ENCODE data around the gene SPC24.
A peak's percentile ranks its signal among the peaks of the same experiment; 100 is the strongest.
"Not testable (repeated sequence)": the region's sequence is repeated elsewhere in the genome, so short reads cannot be mapped to it uniquely, and the experiment has no call there.

SPC24 gene

DNA sequence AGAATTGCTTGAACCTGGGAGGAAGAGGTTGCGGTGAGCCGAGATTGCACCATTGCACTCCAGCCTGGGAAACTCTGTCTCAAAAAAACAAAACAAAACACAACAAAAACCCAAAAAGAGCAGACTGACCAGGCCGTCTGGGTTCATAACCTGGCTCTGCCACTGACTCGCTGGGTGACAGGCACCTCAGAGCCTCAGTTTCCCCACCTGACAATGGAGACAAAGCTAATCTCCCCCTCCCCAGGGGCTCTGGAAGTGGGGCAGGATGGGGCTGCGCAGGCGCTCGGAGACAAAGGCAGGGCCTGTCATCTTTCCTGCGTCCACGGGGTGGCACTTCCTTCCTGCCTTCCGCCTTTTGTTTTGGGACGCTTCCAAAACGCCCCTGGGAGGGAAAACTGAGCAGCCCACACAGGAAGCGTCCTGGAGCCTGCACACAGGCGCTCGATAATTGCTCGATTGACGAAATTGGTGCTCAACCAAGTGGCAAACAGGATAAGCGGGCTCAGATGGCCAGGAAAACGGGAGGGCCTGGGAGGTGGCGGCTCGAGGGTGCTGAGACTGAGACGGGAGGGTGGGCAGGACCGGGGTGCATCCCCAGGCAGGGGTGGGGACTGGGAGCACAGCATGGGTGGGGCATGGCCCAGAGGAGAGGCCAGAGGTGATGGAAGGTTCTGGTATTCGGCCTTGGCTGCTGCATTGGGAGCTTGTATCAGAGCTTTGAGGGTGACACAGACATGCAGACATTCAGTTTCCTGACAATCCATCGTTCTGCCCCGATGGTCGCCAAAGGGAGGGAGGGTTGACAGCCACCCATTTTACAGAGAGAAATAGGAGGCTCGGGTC is 17.8 kb downstream of the SPC24 start:
- no peak for DNase-seq (ENCODE audit: low read depth)
- peak overlapping the region; percentile 29 for H3K4me3 ChIP-seq (ENCODE audit: low read depth, low read length)
- peak; percentile 76 for TF ChIP-seq CTCF (IDR thresholded peaks at IDR 0.05; ENCODE audit: control insufficient read depth, extremely low read depth, insufficient read depth)

GRCh38 chr19:11136400-11137101 is 19.0 kb downstream of the SPC24 start:
- no peak for DNase-seq (ENCODE audit: low read depth)
- TF ChIP-seq CTCF (IDR thresholded peaks at IDR 0.05; ENCODE audit: control insufficient read depth, extremely low read depth, insufficient read depth) = no peak
- H3K4me3 ChIP-seq (ENCODE audit: low read depth, low read length) = no peak overlapping the region

DNA sequence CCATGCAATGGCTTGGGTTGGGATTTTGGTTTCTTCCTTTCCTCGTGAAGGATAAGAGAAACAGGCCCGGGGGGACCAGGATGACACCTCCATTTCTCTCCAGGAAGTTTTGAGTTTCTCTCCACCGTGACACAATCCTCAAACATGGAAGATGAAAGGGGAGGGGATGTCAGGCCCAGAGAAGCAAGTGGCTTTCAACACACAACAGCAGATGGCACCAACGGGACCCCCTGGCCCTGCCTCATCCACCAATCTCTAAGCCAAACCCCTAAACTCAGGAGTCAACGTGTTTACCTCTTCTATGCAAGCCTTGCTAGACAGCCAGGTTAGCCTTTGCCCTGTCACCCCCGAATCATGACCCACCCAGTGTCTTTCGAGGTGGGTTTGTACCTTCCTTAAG is 24.1 kb downstream of the SPC24 start:
- H3K4me3 ChIP-seq (ENCODE audit: low read depth, low read length) = no peak overlapping the region
- no peak for TF ChIP-seq CTCF (IDR thresholded peaks at IDR 0.05; ENCODE audit: control insufficient read depth, extremely low read depth, insufficient read depth)
- DNase-seq (ENCODE audit: low read depth) = no peak

DNA sequence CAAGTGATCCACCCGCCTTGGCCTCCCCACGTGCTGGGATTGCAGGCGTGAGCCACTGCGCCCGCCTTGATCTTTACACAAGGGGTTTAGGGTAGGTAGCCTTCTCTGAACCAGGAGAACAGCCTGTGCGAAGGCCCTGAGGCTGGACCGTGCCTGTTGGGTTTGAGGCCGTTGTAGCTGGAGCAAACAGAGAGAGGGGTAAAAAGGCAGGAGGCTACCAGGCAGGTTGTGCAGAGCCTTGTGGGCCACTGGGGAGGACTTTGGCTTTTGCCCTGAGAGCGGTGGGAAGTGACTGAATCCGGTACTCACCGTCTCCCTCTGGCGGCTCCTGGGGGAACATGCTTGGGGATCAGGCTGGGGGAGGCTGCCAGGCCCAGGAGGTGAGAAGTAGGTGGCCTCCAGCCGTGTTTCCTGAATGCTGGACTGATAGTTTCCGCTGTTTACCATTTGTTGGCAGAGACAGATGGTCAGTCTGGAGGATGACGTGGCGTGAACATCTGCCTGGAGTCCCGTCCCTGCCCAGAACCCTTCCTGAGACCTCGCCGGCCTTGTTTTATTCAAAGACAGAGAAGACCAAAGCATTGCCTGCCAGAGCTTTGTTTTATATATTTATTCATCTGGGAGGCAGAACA is 24.6 kb downstream of the SPC24 start:
- peak; percentile 33 for DNase-seq (ENCODE audit: low read depth)
- no peak overlapping the region for H3K4me3 ChIP-seq (ENCODE audit: low read depth, low read length)
- peak; percentile 78 for TF ChIP-seq CTCF (IDR thresholded peaks at IDR 0.05; ENCODE audit: control insufficient read depth, extremely low read depth, insufficient read depth)

GRCh38 chr19:11127905-11128304 is 27.7 kb downstream of the SPC24 start:
- no peak for TF ChIP-seq CTCF (IDR thresholded peaks at IDR 0.05; ENCODE audit: control insufficient read depth, extremely low read depth, insufficient read depth)
- DNase-seq (ENCODE audit: low read depth) = no peak
- no peak overlapping the region for H3K4me3 ChIP-seq (ENCODE audit: low read depth, low read length)

DNA sequence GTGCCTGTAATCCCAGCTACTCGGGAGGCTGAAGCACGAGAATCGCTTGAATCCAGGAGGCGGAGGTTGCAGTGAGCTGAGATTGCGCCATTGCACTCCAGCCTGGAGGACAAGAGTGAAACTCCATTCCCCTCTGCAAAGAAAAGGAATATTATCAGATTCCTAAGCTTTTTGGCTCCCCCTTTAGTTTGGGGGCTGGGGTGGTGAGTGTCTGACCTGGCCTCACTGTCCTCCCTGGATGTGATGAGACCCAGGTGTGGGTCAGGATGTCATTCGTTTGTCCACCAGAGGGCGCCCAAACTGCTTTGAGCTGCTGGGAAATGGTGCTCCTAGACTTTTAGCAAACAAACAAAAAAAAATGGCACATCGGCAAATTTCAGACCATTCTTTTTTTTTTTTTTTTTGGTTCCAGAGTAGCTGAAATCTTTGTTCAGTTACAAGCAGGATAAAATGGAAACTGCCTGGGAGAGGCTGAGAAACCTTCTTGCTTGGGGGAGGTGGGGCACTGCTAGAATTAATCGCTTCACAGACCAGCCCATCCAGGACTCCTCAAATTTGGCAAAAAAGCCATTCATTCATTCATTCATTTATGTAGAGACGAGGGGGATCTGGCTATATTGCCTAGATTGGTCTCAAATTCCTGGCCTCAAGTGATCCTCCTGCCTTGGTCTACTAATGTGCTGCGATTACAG is 29.4 kb downstream of the SPC24 start:
- peak; percentile 81 for TF ChIP-seq CTCF (IDR thresholded peaks at IDR 0.05; ENCODE audit: control insufficient read depth, extremely low read depth, insufficient read depth)
- H3K4me3 ChIP-seq (ENCODE audit: low read depth, low read length) = no peak overlapping the region
- DNase-seq (ENCODE audit: low read depth) = no peak

DNA sequence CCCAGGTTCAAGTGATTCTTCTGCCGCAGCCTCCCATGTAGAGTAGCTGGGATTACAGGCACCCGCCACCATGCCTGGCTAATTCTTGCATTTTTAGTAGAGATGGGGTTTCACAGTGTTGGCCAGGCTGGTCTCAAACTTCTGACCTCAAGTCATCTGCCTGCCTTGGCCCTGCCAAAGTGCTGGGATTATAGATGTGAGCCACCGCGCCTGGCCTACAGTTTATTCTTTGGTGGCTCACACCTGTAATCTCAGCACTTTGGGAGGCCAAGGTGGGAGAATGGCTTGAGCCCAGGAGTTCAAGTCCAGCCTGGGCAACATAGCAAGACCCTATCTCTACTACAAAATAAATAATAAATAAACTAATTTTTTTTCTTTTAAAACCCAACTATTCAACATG is 31.4 kb downstream of the SPC24 start:
- H3K4me3 ChIP-seq (ENCODE audit: low read depth, low read length); DNase-seq (ENCODE audit: low read depth): not testable (repeated sequence)

Measured in LNCaP clone FGC (cell line).